ENCODE measurements around the gene LDHD.

Gene LDHD

DNA sequence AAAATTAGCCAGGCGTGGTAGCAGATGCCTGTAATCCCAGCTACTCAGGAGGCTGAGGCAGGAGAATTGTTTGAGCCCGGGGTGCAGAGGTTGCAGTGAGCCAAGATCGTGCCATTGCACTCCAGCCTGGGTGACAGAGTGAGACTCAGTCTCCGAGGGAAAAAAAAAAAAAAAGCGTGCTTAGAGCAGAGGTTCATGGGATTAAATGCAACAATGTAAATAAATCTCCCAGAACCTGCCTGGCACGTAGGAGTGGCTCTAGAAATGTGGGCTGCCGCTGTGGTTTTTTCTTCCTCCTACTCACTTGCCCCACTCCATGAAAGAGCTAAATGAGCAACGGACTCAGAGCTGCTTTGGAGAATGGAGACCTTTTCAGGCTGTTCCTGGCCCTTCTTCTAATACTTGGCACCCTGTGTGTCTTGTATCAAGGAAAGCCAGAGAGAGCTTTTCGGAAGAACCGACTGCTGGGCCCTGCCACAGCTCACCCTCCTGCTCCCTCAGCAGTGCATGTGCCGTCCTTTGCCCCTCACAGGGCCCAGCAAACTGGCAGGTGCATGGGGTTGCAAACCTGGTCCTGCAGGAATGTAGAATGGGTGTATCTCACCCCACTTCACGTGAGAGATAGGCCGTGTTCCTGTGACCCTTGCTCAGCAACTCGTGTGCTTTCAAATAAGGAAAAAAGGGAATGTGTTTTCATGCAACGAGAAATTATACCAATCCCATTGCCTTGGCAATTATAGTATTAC, 52.0 kb downstream of the LDHD start:
- no peak overlapping the region for H3K4me3 ChIP-seq (ENCODE audit: low read depth, low read length)

DNA sequence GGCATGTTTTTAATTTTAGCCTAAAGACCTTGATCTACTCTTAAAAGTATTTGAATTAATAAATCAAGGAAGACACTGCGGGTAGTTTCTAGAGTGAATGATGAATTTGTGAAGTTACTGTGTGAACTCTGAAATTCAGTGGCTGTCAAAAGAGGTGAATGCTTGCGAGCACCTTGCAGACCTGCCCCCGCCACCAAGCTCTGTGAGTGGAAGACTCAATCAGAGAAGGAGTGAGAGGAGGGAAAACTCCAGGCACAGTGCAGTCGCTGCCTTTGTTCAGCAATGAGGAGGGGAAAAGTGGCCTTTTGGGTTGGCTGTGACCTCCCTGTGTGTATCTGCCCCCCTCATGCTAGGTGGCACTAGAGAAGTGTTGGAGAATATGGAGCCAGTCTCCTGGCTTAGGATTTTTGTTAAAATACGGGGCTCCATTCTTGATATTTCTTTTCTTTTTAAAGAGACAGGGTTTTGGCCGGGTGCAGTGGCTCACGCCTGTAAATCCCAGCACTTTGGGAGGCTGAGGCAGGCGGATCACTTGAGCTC, 53.0 kb downstream of the LDHD start:
- H3K4me3 ChIP-seq (ENCODE audit: low read depth, low read length): no peak overlapping the region

DNA sequence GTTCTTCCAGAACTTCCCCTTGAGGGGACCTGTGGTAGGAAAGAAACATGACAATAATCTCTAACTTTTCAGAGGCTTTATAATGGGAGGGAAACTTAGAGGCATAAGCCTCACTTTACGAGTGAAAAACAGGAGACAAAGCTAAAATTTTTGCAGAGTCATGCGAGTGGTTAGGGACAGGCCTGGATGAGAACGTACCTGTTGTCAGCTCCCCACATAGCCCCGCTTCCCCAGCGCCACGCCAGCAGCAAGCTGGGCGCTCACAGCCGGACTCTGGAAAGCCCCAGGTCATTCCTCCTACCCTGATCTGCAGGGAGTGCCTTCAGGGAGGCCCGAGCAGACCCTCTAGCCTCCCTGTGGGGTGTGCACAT, 53.6 kb downstream of the LDHD start:
- H3K4me3 ChIP-seq (ENCODE audit: low read depth, low read length): no peak overlapping the region

DNA sequence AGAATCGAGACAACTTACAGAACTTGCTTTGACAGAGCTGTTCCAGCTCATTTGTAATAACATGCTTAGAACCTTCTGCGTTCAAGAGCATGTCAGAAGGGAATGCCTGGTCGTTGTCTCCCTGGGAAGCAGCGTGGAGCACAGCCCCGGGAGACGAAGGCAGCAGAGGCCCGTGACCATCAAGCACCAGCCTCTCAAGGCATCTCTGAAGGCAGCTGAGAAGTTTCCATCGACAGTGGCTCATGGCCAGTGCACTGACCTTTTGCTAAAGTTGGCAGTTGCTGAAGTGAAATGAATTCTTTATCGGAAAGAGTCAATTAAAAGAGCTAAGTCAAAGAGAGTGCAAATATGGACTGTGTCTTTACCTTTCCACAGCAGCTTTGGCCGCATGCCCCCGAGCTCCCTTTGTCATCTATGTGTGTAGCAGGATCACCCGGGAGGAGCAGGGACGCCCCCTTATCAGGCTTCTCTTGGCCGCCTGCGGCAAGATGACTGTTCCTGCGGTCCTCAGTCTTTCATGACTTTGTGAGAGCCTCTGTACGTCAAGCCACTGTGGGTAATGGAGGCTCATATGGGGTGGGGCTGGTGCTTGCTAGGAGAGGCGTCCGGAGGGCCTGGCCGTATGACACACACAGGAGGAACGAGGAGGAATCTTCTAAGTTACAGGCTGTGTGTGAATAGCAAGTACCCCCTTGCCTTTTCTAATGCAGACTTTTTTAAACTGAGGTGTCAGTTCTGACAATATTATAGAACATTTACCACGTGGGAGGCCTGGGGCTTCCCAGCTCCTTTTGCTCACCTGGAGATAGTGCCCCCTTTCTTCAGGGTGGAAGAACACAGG, 54.2 kb downstream of the LDHD start:
- no peak overlapping the region for H3K4me3 ChIP-seq (ENCODE audit: low read depth, low read length)

All from iPS-11a (cell line).